AG04449 (cell line): ENCODE data around the gene DLK1.

Source experiments
- CTCF ChIA-PET: fragments of 350-600 bp; formaldehyde crosslinking; extraction: SDS; loops from one replicate; lab custom pipeline; 2021; ENCODE audit warnings: antibody characterized with exemption; lab: Yijun Ruan, JAX
- POLR2A ChIA-PET: fragments of 400-600, 350-600 bp; formaldehyde crosslinking; extraction: SDS; loops from one replicate; lab custom pipeline; 2020; ENCODE audit warnings: antibody characterized with exemption, inconsistent platforms; lab: Yijun Ruan, JAX
- DNase-seq: peaks from one replicate; pipeline ENCODE4 v3.0.0-alpha.2; 2010; ENCODE audit warnings: low read depth, low spot score
- H3K4me3 ChIP-seq: 2 replicates; pipeline ENCODE4 v1.5.1; 2011; ENCODE audit warnings: low read depth, mild to moderate bottlenecking, control low read depth, low read length
- TF ChIP-seq, protein P1 (sequence below): IDR thresholded peaks from one replicate; pipeline ENCODE4 v1.5.1; 2011; ENCODE audit warnings: mild to moderate bottlenecking, moderate library complexity, low read length, control low read depth, inconsistent platforms; ENCODE audit not compliant: insufficient read depth; ENCODE audit errors: missing control alignments

Gene DLK1

DNA sequence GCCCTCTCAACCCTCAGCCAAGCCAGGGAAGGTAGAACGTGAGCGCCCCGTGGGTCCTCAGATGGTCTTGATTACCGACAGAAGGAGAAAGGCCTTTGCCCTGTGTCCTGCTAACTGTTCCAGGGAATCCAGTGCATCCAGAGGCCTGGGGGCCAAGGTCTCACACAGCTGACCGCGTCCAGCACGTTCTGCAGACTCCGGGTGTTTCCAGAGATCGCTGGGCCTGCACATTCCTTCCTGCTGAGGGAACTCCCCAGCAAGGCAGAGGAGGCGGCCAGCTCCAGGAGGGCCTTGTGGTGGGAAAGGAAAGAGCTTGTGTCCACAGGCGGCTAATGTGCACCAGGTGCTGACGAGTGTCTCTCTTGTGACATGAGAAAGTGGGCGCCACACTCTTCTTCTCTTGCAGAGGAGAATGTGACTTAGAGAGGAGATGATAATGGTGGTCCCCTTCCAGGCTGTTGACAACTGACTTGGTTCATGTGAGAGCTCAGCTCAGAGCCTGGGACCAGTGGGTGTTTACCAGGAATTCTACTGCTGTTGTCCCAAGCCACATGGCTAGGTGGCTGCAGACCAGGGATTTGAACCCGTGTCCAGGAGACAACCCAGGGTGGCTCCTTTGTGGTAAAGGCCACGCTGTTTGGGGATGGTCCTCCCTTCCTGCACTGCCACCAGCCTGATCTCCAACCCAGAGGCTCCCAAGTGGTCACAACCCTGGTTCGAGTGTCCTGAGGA lies 46.8 kb upstream of the DLK1 start:
- ChIA-PET POLR2A (interaction anchor here (0.6 kb wide), 1 partner anchor 13 kb away, joined by 3 read pairs; no protein-coding TSS in a partner anchor), CTCF (interaction anchor here (0.9 to 10.3 kb wide), 5 partner anchors 9 to 296 kb away, joined by 4 to 121 read pairs (median 4); no protein-coding TSS in a partner anchor)
- TF ChIP-seq, protein P1, sequence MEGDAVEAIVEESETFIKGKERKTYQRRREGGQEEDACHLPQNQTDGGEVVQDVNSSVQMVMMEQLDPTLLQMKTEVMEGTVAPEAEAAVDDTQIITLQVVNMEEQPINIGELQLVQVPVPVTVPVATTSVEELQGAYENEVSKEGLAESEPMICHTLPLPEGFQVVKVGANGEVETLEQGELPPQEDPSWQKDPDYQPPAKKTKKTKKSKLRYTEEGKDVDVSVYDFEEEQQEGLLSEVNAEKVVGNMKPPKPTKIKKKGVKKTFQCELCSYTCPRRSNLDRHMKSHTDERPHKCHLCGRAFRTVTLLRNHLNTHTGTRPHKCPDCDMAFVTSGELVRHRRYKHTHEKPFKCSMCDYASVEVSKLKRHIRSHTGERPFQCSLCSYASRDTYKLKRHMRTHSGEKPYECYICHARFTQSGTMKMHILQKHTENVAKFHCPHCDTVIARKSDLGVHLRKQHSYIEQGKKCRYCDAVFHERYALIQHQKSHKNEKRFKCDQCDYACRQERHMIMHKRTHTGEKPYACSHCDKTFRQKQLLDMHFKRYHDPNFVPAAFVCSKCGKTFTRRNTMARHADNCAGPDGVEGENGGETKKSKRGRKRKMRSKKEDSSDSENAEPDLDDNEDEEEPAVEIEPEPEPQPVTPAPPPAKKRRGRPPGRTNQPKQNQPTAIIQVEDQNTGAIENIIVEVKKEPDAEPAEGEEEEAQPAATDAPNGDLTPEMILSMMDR: peak; percentile 53
- peak; percentile 37 for DNase-seq
- H3K4me3 ChIP-seq: no peak overlapping the region

DNA sequence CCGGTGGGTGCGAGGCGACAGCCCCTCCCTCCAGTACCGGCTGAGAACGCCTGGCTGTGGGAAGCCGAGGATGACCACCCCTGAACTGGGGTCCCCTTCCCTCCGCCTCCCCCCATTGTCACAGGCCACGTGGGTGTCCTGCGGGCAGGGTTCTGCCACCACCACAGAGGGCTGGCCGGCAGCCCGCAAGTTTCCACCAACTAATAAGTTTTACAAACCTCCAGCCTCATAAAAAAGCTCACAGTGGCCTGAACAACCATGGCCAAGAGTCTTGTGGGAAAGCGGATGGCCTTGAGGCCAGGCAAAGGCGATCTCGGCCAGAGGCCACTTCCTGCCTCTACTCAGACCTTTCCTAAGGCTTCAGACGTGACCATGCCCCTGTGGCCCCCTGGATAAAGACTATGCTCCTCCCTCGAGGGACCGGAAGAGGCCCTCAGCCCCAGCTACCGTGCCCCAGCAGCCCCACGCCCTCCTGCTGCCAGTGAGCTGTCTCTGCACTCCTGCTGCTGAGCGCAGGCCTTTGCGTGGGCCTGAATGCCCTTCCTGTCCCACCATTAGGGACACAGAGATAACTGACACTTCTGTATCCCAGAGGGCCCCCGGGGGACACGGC lies 46.1 kb upstream of the DLK1 start:
- ChIA-PET POLR2A (interaction anchor here (0.6 kb wide), 1 partner anchor 13 kb away, joined by 3 read pairs; no protein-coding TSS in a partner anchor), CTCF (interaction anchor here (0.9 to 10.3 kb wide), 3 partner anchors 19 to 296 kb away, joined by 4 to 121 read pairs (median 14); no protein-coding TSS in a partner anchor)
- DNase-seq: no peak
- TF ChIP-seq, protein P1: no peak
- no peak overlapping the region for H3K4me3 ChIP-seq

DNA sequence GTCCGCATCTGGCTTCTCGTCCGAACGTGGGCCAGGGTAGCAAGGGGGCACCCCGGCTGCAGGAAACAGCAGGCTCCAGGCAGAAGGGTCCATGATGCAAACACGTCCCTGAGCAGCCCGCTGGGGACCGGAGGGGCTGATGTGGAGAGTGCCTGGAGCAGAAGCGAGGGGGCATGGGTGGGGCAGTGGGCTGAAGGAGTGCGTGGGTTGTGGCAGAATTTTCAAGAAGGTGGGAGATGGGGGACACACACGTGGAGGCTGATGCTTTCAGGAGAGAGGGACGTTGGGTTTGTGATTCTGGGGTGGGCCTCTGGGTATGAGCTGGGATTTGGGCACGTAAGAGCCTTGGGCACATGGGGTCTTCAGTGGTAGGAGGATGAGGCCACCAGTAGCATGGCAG lies 45.6 kb upstream of the DLK1 start:
- ChIA-PET CTCF (interaction anchor here (1.8 kb wide), 1 partner anchor 18 kb away, joined by 6 read pairs; no protein-coding TSS in a partner anchor), POLR2A (no interaction called here)
- DNase-seq: no peak
- no peak overlapping the region for H3K4me3 ChIP-seq
- TF ChIP-seq, protein P1: no peak

DNA sequence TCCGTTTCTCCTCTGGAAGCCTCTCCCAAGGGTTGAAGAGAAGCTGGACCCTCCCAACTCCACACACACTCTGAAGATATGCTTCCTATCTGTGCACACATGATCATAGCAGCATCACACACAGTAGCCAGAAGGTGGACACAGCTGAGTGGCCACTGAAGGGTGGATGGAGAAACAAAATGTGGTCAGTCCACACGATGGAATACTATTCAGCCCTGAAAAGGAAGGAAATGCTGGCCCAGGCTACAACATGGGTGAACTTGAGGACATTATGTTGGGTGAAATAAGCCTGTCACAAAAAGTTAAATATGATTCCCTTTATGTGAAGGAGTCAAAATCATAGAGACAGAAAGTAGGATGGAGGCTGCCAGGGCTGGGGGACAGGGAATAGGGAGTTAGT lies 43.9 kb upstream of the DLK1 start:
- TF ChIP-seq, protein P1: no peak
- ChIA-PET CTCF (interaction anchor here (1.8 kb wide), 1 partner anchor 20 kb away, joined by 6 read pairs; no protein-coding TSS in a partner anchor), POLR2A (interaction anchor here (0.6 kb wide), 1 partner anchor 242 kb away, joined by 3 read pairs; no protein-coding TSS in a partner anchor)
- H3K4me3 ChIP-seq: no peak overlapping the region
- DNase-seq: no peak

DNA sequence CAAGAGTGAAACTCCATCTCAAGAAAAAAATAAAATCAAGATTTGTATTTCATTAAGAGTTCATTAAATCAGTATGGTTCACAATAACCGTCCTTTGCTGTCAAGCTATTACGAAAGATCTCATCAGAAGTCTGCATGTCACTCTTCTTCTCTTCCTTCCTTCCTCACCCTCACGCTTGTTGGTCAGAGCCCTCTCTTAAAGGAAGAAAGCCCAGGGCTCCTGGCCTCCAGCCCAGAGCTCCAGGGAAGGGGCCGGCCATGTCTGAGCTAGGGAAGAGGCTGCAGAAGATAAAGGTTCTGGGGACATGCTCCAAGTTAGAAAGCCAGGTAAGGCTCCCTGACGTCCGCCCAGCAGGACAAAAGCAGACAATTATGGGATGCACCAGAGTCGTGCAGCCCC lies 43.1 kb upstream of the DLK1 start:
- POLR2A ChIA-PET: no interaction called here
- DNase-seq: no peak

More for the DNA sequence above, 43.1 kb upstream of the DLK1 start:
- TF ChIP-seq, protein P1: no peak
- CTCF ChIA-PET: interaction anchor here (1.0 kb wide), 1 partner anchor 10 kb away, joined by 3 read pairs; no protein-coding TSS in a partner anchor
- no peak overlapping the region for H3K4me3 ChIP-seq
